Endometrium (tissue), 2 donors: ENCODE results near the gene CGA.

ENCODE experiments used
- FAIRE-seq: peaks from 2 replicates; lab custom pipeline; 2012; peaks lifted over from hg19 to GRCh38; lab: Jason Lieb, UNC
- donor health status: control.
- donor health status: control.

CGA gene

DNA sequence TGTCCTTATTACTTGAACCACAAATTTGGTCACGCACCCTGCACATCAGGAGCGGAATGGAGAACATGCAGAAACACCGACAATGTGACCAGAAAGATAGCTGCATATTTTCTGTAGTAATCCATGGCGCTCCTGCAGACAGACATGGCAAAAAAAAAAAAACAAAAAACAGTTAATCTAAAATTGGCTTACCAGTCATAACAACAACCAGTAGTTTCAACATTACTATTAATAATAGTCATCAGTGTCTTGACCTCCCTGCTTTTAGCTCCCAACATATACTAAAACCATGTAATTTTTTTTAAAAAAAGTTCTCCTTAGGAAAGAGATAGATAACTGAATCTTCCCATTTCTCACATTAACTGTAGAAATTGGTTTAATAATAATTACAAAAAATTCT, 6.8 kb downstream of the CGA start:
- FAIRE-seq, result no peak

DNA sequence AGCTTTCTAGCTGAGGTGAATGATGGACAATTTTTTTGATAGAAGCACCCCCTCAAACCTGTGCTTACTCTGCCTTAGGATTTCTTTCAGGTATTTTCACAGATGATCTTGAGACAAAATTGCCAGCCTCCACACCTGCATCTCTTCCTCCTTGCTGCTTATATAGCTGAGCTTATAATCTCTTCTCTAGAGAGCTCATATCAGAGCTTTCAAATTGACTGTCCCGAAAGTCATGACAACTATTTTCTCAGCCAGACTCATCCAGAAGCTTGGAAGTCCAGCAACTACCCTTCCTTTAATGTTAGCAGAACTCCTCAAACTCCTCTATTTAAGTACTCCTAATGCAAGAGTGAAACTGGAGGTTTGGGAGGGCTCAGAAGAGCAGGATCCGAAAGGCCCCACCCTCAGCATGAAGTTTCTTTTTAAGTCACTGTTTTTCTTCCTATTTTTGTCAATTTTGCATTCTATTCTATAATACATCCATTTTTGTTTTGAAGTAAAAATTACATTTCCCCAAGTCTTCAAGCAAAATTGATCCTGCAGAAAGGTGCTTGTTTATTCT, 12.7 kb downstream of the CGA start:
- FAIRE-seq, result no peak

DNA sequence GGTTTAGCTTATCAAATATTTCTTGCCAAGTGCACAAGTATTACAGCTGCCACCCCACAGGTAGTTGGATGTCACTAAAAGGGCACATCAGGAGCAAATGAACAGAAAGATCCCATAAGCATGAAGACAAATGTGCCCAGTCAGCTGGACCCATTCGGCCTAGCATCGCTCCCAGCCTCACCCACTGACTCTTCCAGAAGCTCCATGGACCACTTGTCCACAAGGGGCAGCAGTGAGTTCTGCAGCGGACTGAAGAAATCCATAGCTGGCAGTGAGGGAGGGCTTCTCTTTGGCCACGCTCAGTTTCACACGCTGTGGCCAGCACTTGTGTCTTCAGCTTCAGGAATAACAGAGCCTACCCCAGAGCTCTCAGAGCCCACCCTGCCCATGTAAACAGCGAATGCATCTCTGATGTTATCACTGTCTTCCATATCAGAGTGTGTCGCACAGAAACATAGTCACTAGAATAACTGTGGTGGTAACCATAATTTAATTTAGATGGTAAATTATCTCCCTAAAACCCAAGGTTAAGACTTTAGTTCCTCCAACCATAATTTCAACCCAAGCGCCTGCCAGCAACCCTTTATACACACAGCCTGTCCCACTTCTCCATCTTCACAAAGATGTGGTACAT, 15.8 kb downstream of the CGA start:
- FAIRE-seq, result no peak

DNA sequence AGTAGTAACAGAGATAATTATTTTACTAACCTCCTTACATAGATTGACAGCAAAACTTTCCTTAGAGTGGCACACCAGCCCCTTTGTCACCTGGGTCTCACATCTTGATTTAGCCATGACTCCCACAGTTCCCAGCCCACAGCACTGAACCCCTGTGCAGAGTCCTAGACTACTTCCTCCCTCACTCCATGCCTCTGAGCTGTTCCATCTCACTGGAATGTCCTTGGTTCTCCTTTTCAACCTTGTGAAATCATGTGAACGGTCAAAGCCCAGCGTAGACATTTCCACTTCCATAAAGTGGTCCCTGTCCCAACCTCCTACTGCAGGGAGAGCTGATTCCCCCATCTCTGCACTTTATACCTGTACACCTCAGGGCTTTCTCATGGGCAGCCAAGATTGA, 19.7 kb downstream of the CGA start:
- FAIRE-seq, result no peak

DNA sequence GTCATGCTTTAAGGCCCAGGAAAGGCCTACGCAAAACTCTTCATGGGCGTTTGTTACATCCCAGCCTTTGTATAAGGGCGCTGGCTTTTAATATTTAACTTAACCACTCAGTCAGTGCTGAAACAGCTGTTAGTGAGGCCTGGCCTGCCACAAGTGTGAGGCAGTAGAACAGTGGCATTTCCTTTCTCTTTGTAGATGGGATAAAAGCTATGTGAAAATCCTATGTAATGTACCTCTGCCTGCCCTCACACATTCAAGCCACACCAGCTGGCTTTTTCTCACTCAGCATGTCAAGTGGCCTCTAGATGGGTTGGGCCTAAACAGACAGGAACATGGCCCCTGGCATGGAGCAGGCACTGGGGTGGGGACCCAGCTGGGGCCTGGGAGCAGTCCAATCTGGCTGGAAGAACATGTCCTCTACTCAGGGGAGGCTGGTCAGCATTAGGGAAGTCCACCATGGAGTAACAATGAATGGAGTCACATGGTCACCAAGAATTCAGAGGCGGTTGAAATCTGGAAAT, 20.7 kb downstream of the CGA start:
- no peak for FAIRE-seq

DNA sequence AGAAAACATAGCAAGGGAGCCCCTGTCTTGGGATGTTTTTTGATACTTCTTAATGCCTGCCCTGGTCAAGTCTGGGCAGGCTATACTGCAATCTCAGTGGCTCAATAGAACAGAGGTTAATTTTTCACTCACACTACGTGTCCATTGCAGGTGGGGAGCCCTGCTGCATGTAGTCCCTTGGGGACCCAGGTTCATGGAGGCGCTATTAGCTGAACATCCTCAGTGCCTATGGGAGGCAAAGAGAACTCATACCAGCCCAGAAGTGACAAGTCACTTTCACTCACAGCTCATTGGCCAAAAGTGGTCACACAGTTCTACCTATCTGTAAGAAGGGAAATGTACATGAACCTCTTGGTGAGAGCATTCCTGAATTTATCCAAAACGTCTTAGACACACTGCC, 23.2 kb downstream of the CGA start:
- FAIRE-seq, result no peak

DNA sequence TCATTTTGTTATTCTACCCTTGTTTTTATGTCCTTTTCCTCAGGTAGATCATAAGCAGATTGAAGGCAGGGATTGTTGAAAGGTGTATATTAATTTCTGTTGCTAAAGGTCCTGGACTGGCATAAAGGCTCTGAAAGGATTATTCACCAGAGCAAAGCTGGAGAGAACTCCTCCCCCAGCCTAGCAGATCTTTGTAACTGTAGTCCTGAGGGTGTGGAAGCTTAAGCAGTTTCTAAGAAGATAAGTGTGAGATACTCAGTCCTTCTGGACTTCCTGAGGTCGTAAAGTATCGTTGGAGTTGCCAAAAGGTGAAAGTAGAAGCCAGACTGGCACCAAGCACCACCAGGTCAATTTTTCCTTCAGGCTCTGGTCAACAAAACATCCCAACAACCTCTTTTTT, 24.2 kb downstream of the CGA start:
- no peak for FAIRE-seq

DNA sequence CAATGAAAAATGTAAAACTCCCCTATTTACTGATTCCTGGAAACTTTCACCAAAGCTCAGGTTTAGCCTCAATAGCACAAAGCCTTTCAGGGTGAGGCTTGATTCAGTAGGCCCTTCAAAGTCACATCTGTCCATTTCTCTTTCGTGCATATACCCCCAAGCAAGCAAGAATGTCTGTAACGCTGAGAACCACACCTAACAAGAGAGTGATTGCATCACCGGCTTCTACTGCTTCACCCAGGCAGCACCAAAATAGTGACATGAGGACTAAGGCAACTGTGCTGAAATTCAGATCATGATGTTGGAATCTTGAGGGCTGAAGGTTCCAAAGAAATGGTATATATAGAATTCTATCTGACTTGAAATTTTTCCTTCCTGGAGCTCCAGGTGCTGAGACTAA, 26.1 kb downstream of the CGA start:
- no peak for FAIRE-seq

DNA sequence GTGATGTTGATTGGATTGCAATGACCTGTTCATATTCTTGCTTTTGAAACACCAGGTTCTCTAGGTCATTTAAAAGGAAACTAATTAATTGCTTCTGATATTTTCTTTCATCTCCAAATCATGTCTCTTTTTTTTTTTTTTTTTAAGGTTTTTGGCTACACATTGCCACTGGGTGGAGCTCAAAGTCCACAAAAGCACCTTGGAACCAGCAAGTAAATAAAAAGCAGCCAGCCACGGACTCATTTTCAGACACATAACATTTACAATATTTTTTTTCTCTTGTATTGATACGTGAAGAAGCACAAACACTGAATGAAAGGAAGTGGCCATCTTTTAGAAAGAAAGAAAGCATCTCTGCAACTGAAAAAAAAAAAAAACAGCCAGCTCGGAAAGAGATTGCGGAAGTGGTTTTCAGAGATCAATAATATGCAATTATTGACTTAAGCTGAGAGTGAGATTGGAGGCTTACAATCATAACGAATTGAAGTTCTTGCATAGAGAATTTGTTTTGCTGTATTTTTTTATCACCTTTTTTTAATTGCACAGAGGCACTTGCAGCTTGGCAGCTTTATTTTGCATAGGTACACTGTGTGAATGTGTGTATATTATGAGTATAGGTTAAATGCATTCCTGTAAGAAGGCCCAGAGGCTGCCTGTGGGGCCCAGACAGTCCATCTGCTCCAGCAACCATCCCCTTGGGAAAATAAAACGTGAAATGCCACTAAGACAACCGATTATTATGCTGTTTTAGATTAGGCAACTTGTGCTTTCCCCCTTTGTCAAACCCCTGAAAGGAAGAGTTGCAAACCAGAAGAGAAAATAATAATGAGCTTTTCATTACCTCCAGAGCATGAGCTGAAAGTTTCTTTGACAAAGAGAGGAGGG, 28.2 kb downstream of the CGA start:
- peak; percentile 81 for FAIRE-seq

DNA sequence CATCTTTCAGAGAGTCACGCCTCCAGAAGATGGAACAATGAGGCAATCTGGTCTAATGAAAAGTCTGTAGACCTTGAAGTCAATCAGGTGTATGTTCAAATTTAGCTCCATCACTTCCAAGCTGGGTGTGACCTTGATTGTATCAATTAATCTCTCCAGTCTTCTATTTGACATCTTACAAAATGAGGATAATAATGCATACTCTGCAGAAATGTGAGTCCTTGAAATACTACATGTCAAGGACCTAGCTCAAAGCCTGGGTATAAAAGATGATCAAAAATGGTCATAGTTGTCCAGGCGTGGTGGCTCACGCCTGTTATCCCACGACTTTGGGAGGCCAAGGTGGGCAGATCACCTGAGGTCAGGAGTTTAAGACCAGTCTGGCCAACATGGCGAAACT, 29.8 kb downstream of the CGA start:
- FAIRE-seq, result no peak

DNA sequence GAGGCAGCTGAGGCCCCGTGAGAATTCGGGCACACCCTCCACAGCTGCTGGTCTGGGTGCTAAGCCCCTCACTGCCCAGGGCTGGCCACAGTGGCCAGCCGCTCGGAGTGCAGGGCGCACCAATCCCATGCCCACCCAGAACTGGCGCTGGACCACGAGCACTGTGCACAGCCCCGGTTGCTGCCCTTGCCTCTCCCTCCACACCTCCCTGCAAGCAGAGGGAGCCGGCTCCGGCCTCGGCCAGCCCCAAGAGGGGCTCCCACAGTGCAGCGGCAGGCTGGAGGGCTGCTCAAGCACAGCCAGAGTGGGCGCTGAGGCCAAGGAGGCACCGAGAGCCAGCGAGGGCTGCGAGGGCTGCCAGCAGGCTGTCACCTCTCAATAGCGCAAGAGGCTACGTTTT, 35.0 kb downstream of the CGA start:
- FAIRE-seq, result no peak

DNA sequence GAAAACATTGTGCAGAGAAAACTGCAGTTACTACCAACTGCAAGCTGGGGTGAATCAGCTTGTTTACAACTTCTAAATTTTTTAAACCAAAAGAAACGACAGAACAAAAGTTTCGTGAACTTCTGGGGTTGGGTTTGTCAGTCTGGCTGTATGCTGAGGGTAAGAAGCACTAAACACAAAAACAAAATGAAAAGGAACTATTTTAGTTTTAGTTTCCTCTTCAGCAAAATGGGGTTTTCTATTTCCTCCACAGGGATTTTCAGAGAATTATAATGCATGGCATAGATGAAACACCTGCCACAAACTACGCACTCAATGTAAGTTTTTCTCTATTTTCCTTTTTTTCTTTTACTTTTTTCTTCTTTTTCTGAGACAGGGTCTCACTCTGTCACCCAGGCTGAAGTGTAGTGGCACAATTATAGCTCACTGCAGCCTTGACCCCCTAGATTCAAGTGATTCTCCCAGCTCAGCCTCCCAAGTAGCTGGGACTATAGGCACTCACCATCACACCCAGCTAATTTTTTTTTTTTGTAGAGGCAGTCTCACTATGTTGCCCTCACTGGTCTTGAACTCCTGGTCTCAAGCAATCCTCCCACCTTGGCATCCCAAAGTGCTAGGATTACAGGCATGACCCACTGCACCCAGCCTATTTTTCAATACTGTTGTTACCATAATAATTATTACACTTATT, 40.6 kb downstream of the CGA start:
- no peak for FAIRE-seq

DNA sequence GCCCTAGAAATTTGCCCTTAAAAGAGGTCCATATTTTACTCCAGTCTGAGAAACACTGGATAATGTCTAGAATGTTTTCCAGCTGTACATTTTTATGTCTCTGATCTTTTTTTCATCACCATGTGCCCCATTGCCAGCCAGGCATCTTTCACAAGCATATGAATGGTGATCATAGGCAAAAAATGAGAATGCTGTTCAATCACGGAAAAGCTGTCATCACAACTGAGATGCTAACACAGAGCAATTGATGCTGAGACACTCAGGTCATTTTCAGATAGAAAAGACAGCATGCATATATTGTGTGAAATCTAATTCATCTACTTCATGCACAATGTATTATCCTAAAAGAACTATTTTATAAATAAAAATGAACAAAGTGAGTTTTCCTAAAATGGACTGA, 41.6 kb downstream of the CGA start:
- FAIRE-seq, result no peak

DNA sequence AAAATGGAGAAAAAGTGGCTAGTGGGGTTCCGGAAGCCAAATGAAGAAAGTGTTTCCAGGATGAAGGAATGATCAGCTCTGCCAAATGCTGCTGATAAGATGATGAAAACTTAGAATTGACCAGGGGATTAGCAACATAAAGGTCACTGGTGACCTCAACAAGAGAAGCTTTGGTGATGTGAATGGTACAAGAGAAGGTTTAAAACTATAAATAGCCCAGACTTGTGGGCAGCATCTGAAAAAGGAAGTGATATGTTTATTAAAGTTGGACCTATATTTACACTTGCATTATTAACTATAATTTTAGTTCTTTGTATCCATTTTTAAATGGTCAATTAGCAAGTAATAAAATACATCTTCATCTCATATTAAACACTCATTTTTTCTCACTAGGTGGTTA, 45.1 kb downstream of the CGA start:
- FAIRE-seq, result no peak

DNA sequence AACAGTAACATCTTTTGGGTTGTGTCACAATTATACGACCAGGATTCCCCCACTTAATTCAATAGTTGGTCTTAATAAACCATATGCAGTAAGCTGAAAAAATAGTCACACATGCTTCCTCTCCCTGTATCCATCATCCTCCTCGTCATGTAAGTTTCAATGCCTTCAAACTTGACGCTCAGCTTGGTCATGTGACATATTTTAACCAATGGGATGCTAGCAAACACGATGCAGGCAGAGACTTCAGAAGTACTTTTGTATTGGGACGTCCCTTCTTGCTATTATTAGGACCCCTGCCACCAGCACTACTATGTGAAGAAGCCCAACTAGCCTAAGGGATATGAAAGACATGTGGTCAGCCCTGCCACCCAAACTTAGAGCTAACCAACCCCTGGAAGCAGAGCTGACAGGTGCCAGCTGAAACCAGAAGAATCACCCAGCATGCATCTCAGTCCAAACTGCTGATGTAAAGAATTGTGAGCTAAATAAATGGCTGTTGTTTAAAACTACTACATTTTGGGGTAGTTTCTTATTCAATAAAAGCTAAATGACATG, 49.3 kb downstream of the CGA start:
- no peak for FAIRE-seq

DNA sequence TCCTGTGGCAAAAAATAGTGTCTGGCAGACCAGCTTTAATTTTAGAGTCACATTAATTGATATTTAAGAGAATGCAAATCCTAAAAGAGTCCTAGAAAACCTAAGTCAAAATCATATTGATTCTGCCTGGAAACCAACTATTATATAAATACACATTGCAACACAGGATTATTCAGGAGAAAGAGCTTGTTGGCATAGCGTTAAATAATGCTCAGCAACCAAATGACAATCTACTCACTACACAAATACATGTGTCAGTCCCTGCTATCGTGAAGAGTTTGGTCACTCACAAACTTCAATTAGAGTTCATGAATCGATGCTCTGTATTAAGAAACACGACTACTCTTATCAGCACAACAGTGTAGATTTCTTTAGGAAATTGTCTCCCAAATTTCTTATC, 54.2 kb downstream of the CGA start:
- FAIRE-seq, result no peak
